H1 (cell line): ENCODE measurements around the gene C4B. TPM values are rescaled to one million over a fixed set of nuclear protein-coding genes. Genes with fewer than 3 reads are reported as not detected.
"Not testable (repeated sequence)": the region's sequence is repeated elsewhere in the genome, so short reads cannot be mapped to it uniquely, and the experiment has no call there.

ENCODE experiments used
- CTCF ChIA-PET: fragments of 300-600 bp; sonication (Branson Sonifier 250); formaldehyde crosslinking; loops from one replicate; lab custom pipeline; 2021; ENCODE audit not compliant: partially characterized antibody; lab: Charles Lee
- POLR2A ChIA-PET: fragments of 300-600 bp; sonication (Branson Sonifier 250); formaldehyde crosslinking; loops from one replicate; lab custom pipeline; 2021; ENCODE audit warnings: inconsistent platforms; ENCODE audit not compliant: partially characterized antibody; lab: Charles Lee
- DNase-seq, 2 experiments: peaks; one replicate each; pipeline versions ENCODE4 v3.0.0 to v3.0.0-alpha.2; 2010 to 2022; ENCODE audit warnings: low spot score in 2 of 2, low read depth in 1 of 2, mixed read lengths in 1 of 2
- FAIRE-seq: peaks from 2 replicates; lab custom pipeline; 2011; peaks lifted over from hg19 to GRCh38; lab: Jason Lieb, UNC
- H2AFZ ChIP-seq: 2 replicates; pipeline ENCODE4 v1.8.1; 2012; ENCODE audit warnings: low read length, inconsistent platforms
- H2AK5ac ChIP-seq: 2 replicates; pipeline ENCODE4 v1.6.1; 2013; ENCODE audit warnings: low read depth, low read length
- H2BK120ac ChIP-seq: replicated peaks from 2 replicates; pipeline ENCODE3; 2013; ENCODE audit warnings: low read depth, low read length, inconsistent platforms
- H2BK12ac ChIP-seq: 2 replicates; pipeline ENCODE4 v1.6.1; 2013; ENCODE audit warnings: low read depth, low read length
- H2BK15ac ChIP-seq: 2 replicates; pipeline ENCODE4 v1.6.1; 2013; ENCODE audit warnings: low read length
- H2BK20ac ChIP-seq: 2 replicates; pipeline ENCODE4 v1.6.1; 2013; ENCODE audit warnings: low read length
- H2BK5ac ChIP-seq: 2 replicates; pipeline ENCODE4 v1.6.1; 2013; ENCODE audit warnings: low read depth, low read length
- H3K14ac ChIP-seq: 2 replicates; pipeline ENCODE4 v1.6.1; 2013; ENCODE audit warnings: inconsistent platforms; ENCODE audit not compliant: insufficient read length
- H3K18ac ChIP-seq: 2 replicates; pipeline ENCODE4 v1.6.1; 2013; ENCODE audit warnings: low read length; ENCODE audit errors: extremely low read depth
- H3K23ac ChIP-seq: 2 replicates; pipeline ENCODE4 v1.6.1; 2013; ENCODE audit warnings: inconsistent platforms; ENCODE audit not compliant: insufficient read length
- H3K23me2 ChIP-seq: 2 replicates; pipeline ENCODE4 v1.6.1; 2013; ENCODE audit warnings: low read depth, low read length
- H3K27ac ChIP-seq: 2 replicates; pipeline ENCODE4 v1.6.1; 2011; ENCODE audit warnings: low read depth, low read length, inconsistent platforms
- H3K27me3 ChIP-seq, 4 experiments: replicated peaks in 1 of 4; 1 replicate in 1 of 4; 2 replicates in 3 of 4; pipeline versions ENCODE4 v1.6.1 to v1.8.1; 2011 to 2013; ENCODE audit warnings: low read length in 3 of 4, mild to moderate bottlenecking in 3 of 4, inconsistent platforms in 2 of 4, mixed read lengths in 2 of 4, moderate library complexity in 1 of 4; ENCODE audit not compliant: control insufficient read depth in 3 of 4, insufficient read depth in 3 of 4; ENCODE audit errors: extremely low read depth in 1 of 4
- H3K36me3 ChIP-seq, 4 experiments: 2 replicates each; pipeline versions ENCODE4 v1.6.1 to v1.8.1; 2011 to 2013; ENCODE audit warnings: mild to moderate bottlenecking in 4 of 4, low read length in 3 of 4, moderate library complexity in 2 of 4, control low read depth in 1 of 4, inconsistent platforms in 1 of 4; ENCODE audit not compliant: insufficient read depth in 4 of 4, control insufficient read depth in 2 of 4
- H3K4ac ChIP-seq: replicated peaks from 2 replicates; pipeline ENCODE3; 2013; ENCODE audit warnings: low read length, low read depth, mixed read lengths, inconsistent platforms; ENCODE audit not compliant: insufficient read length
- H3K4me1 ChIP-seq, 4 experiments: replicated peaks in 1 of 4; 1 replicate in 1 of 4; 2 replicates in 3 of 4; pipeline versions ENCODE4 v1.6.1 to v1.8.1; 2011 to 2013; ENCODE audit warnings: low read length in 3 of 4, inconsistent platforms in 2 of 4, mixed read lengths in 1 of 4; ENCODE audit not compliant: insufficient read depth in 4 of 4, control insufficient read depth in 3 of 4
- H3K4me2 ChIP-seq, 2 experiments: 2 replicates each; pipeline versions ENCODE4 v1.6.1 to v1.8.1; 2011 to 2013; ENCODE audit warnings: low read depth in 2 of 2, low read length in 2 of 2, control low read depth in 1 of 2, inconsistent platforms in 1 of 2, mild to moderate bottlenecking in 1 of 2; ENCODE audit not compliant: insufficient read depth in 1 of 2
- H3K4me3 ChIP-seq, 4 experiments: fragments of 200-600, 300-600 bp in 1 of 4; sonication (generic), shearing (Covaris generic), sonication (Bioruptor Twin) in 1 of 4; 2 replicates each; pipeline versions ENCODE4 v1.5.1 to v1.8.1; 2011 to 2016; ENCODE audit warnings: low read length in 4 of 4, low read depth in 3 of 4, control low read depth in 2 of 4, inconsistent platforms in 2 of 4, mild to moderate bottlenecking in 2 of 4, mixed read lengths in 1 of 4, moderate library complexity in 1 of 4; ENCODE audit not compliant: insufficient read depth in 2 of 4; ENCODE audit errors: extremely low read depth in 1 of 4
- H3K56ac ChIP-seq: replicated peaks from 2 replicates; pipeline ENCODE3; 2013; ENCODE audit warnings: low read depth, mild to moderate bottlenecking, mixed read lengths, low read length, inconsistent platforms; ENCODE audit not compliant: insufficient read length
- H3K79me1 ChIP-seq: 2 replicates; pipeline ENCODE4 v1.6.1; 2013; ENCODE audit warnings: low read depth, low read length, control low read depth
- H3K79me2 ChIP-seq, 2 experiments: 2 replicates each; pipeline versions ENCODE4 v1.6.1 to v1.8.1; 2012 to 2013; ENCODE audit warnings: low read length in 2 of 2, mild to moderate bottlenecking in 2 of 2, inconsistent platforms in 1 of 2; ENCODE audit not compliant: insufficient read depth in 2 of 2, control insufficient read depth in 1 of 2
- H3K9ac ChIP-seq, 4 experiments: replicated peaks in 1 of 4; 1 replicate in 1 of 4; 2 replicates in 3 of 4; pipeline versions ENCODE4 v1.6.1 to v1.8.1; 2011 to 2013; ENCODE audit warnings: low read depth in 3 of 4, low read length in 3 of 4, control low read depth in 2 of 4, mild to moderate bottlenecking in 2 of 4, moderate library complexity in 2 of 4, inconsistent platforms in 1 of 4; ENCODE audit errors: extremely low read depth in 1 of 4
- H3K9me3 ChIP-seq, 2 experiments: 2 replicates each; pipeline versions ENCODE4 v1.6.1 to v1.8.1; 2012 to 2013; ENCODE audit warnings: mild to moderate bottlenecking in 2 of 2, moderate library complexity in 2 of 2, control low read depth in 1 of 2, inconsistent platforms in 1 of 2, low read depth in 1 of 2, low read length in 1 of 2, mixed read lengths in 1 of 2; ENCODE audit not compliant: insufficient read depth in 2 of 2
- H4K20me1 ChIP-seq, 2 experiments: replicated peaks in 1 of 2; 2 replicates each; pipeline versions ENCODE3 to v1.8.1; 2011 to 2013; ENCODE audit warnings: inconsistent platforms in 2 of 2, low read length in 2 of 2, mild to moderate bottlenecking in 1 of 2; ENCODE audit not compliant: insufficient read depth in 2 of 2, control insufficient read depth in 1 of 2
- H4K5ac ChIP-seq: 2 replicates; pipeline ENCODE4 v1.6.1; 2013; ENCODE audit warnings: low read length, low read depth, mixed read lengths, inconsistent platforms; ENCODE audit not compliant: insufficient read length
- H4K8ac ChIP-seq: 2 replicates; pipeline ENCODE4 v1.8.0; 2013; ENCODE audit warnings: mild to moderate bottlenecking, moderate library complexity, low read length, inconsistent platforms; ENCODE audit not compliant: insufficient read depth; ENCODE audit errors: extremely low read depth
- H4K91ac ChIP-seq: replicated peaks from 2 replicates; pipeline ENCODE3; 2013; ENCODE audit warnings: low read length, mixed read lengths, inconsistent platforms; ENCODE audit not compliant: insufficient read length
- WGBS, 2 experiments: shearing (Covaris generic) in 1 of 2; methylation state at CpG; one replicate each; pipeline versions ENCODE4 v1.1.6 to v1.1.7; 2013 to 2015; ENCODE audit warnings: low lambda C conversion rate in 2 of 2, mixed read lengths in 2 of 2, inconsistent platforms in 1 of 2, low coverage in 1 of 2, missing lambda C conversion rate in 1 of 2; ENCODE audit not compliant: insufficient replicate concordance in 2 of 2, insufficient coverage in 1 of 2, insufficient read length in 1 of 2; ENCODE audit errors: extremely low coverage in 1 of 2, missing lambda C conversion rate in 1 of 2; 5-methylcytosine and 5-hydroxymethylcytosine counted together
- polyA plus RNA-seq, 7 experiments: library from polyadenylated mRNA; depleted of rRNA in 3 of 7; stranded (reverse) in 5 of 7; unstranded in 2 of 7; fragments of >200 nt in 5 of 7; fragments of 200-250 nt in 2 of 7; gene quantifications; 1 replicate in 5 of 7; 2 replicates in 1 of 7; 4 replicates in 1 of 7; pipeline versions ENCODE4 v1.2.1 to v1.2.3, GENCODE V29; 2011 to 2013; ENCODE audit warnings: missing spikeins in 2 of 7, mixed read lengths in 2 of 7
- total RNA-seq: library from RNA; stranded (reverse); fragmentation: NEBNext Ultra II Directional; extraction: Animal tissue kit (Norgen Biotek cat#: 25700); gene quantifications from 2 replicates; pipeline ENCODE4 v1.2.1, GENCODE V29; 2021

C4B gene
- total and polyA plus RNA-seq, 2 of the 8 experiments (the other 6 are each of a cell fraction or from before 2014, with no cell fraction given) = 0.74 to 3.5 TPM

GRCh38 chr6:32067521-32067920 is 52.9 kb downstream of the C4B start:
- H3K27ac ChIP-seq, H3K56ac ChIP-seq, H3K27me3 ChIP-seq, CTCF ChIA-PET, H4K20me1 ChIP-seq, H4K91ac ChIP-seq, FAIRE-seq, H3K18ac ChIP-seq, H2AK5ac ChIP-seq, H3K79me1 ChIP-seq, H3K14ac ChIP-seq, H4K5ac ChIP-seq, H3K4ac ChIP-seq, H3K23ac ChIP-seq, H3K9me3 ChIP-seq, H3K4me2 ChIP-seq, H2BK12ac ChIP-seq, H3K4me3 ChIP-seq, H3K9ac ChIP-seq, H2AFZ ChIP-seq, POLR2A ChIA-PET, H2BK20ac ChIP-seq, H3K23me2 ChIP-seq, H3K36me3 ChIP-seq, DNase-seq, H3K79me2 ChIP-seq, H2BK120ac ChIP-seq, H2BK15ac ChIP-seq, H4K8ac ChIP-seq, H3K4me1 ChIP-seq, H2BK5ac ChIP-seq: not testable (repeated sequence)
- WGBS, 2 experiments = 86% methylated on average over 9 of the region's 19 CpGs; no CpG with 5 or more reads in 1 of the 2 experiments

- H2AFZ ChIP-seq, H3K14ac ChIP-seq, CTCF ChIA-PET, H2BK15ac ChIP-seq, H3K23ac ChIP-seq, H3K9ac ChIP-seq, H3K36me3 ChIP-seq, H3K27ac ChIP-seq, H3K18ac ChIP-seq, H2BK20ac ChIP-seq, H3K56ac ChIP-seq, H2BK12ac ChIP-seq, H4K91ac ChIP-seq, H3K4me1 ChIP-seq, H2BK120ac ChIP-seq, H3K4me2 ChIP-seq, H3K4ac ChIP-seq, DNase-seq, H3K79me2 ChIP-seq, FAIRE-seq, H3K9me3 ChIP-seq, H2BK5ac ChIP-seq, H2AK5ac ChIP-seq, H4K20me1 ChIP-seq, H3K79me1 ChIP-seq, POLR2A ChIA-PET, H3K27me3 ChIP-seq, H3K4me3 ChIP-seq, H4K8ac ChIP-seq, H4K5ac ChIP-seq, H3K23me2 ChIP-seq: not testable (repeated sequence)
- 93% methylated on average over 13 of the region's 13 CpGs; no CpG with 5 or more reads in 1 of the 2 experiments for WGBS, 2 experiments
Observed at GRCh38 chr6:32068315-32068714, 53.7 kb downstream of the C4B start.
